GM12878 (cell line): ENCODE measurements around the gene TAS2R41. TPM values are rescaled to one million over a fixed set of nuclear protein-coding genes. Genes with fewer than 3 reads are reported as not detected.

Source experiments
- ATAC-seq: fragments of 200-7000 bp; cut with Tn5 transposase; 3 replicates; pipeline ENCODE4 v1.9.1; 2020; ENCODE audit warnings: mild to moderate bottlenecking, moderate library complexity
- BruUV-seq: library from RNA; stranded (reverse); fragments of 400-500 nt; replicated peaks from 2 replicates; lab custom pipeline; 2021; lab: Mats Ljungman, UMichigan
- CTCF ChIA-PET: fragments of 300-600 bp; sonication (Branson Sonifier 250); formaldehyde crosslinking; extraction: SDS; loops from one replicate; lab custom pipeline; 2021; ENCODE audit warnings: inconsistent platforms; lab: Yijun Ruan, JAX
- POLR2A ChIA-PET: fragments of 350-600 bp; formaldehyde crosslinking; extraction: SDS; loops from one replicate; lab custom pipeline; 2021; ENCODE audit warnings: inconsistent platforms; lab: Charles Lee
- RAD21 ChIA-PET: fragments of 300-600 bp; sonication (Branson Sonifier 250); formaldehyde crosslinking; loops from one replicate; lab custom pipeline; 2023; ENCODE audit warnings: antibody characterized with exemption; ENCODE audit not compliant: unreplicated experiment; lab: Charles Lee
- SMC1A ChIA-PET: fragments of 300-600 bp; sonication (Branson Sonifier 250); formaldehyde crosslinking; loops from one replicate; lab custom pipeline; 2023; ENCODE audit not compliant: unreplicated experiment, uncharacterized antibody; lab: Charles Lee
- DNase-seq: peaks from one replicate; pipeline ENCODE4 v3.0.0-alpha.2; 2011; ENCODE audit warnings: low read depth, low spot score
- FAIRE-seq: peaks from 3 replicates; lab custom pipeline; 2011; peaks lifted over from hg19 to GRCh38; lab: Jason Lieb, UNC
- H2AFZ ChIP-seq: 2 replicates; pipeline ENCODE4 v1.6.0; 2011; ENCODE audit warnings: low read depth, low read length, control low read depth; ENCODE audit not compliant: control insufficient read depth
- H3K27ac ChIP-seq: 2 replicates; pipeline ENCODE4 v1.5.1; 2011; ENCODE audit warnings: control low read depth; ENCODE audit not compliant: control insufficient read depth, insufficient read depth
- H3K27me3 ChIP-seq, 2 experiments: replicated peaks in 1 of 2; 2 replicates each; pipeline versions ENCODE4 v1.6.0 to v1.6.1; 2011; ENCODE audit warnings: low read length in 1 of 2; ENCODE audit not compliant: control insufficient read depth in 2 of 2, insufficient read depth in 2 of 2
- H3K36me3 ChIP-seq, 2 experiments: 2 replicates each; pipeline ENCODE4 v1.5.1; 2011; ENCODE audit warnings: low read length in 1 of 2; ENCODE audit not compliant: control insufficient read depth in 2 of 2, insufficient read depth in 2 of 2
- H3K4me1 ChIP-seq: 2 replicates; pipeline ENCODE4 v1.6.1; 2011; ENCODE audit warnings: mild to moderate bottlenecking, low read length, moderate library complexity, mixed read lengths; ENCODE audit not compliant: control insufficient read depth, insufficient read depth
- H3K4me2 ChIP-seq: 2 replicates; pipeline ENCODE4 v1.6.0; 2011; ENCODE audit warnings: control low read depth; ENCODE audit not compliant: control insufficient read depth, insufficient read depth
- H3K4me3 ChIP-seq: fragments of 200-600 bp; sonication (generic); 2 replicates; pipeline ENCODE4 v1.5.1; 2016
- H3K79me2 ChIP-seq: 2 replicates; pipeline ENCODE4 v1.6.0; 2011; ENCODE audit warnings: low read length; ENCODE audit not compliant: control insufficient read depth, insufficient read depth
- H3K9ac ChIP-seq: 2 replicates; pipeline ENCODE4 v1.8.0; 2011; ENCODE audit warnings: low read length, control low read depth, mixed read lengths; ENCODE audit not compliant: control insufficient read depth, insufficient read depth
- H3K9me3 ChIP-seq: replicated peaks from 3 replicates; pipeline ENCODE4 v1.5.1; 2011; ENCODE audit warnings: mild to moderate bottlenecking, low read length; ENCODE audit not compliant: control insufficient read depth, insufficient read depth
- H4K20me1 ChIP-seq: 2 replicates; pipeline ENCODE4 v1.6.0; 2011; ENCODE audit not compliant: control insufficient read depth, insufficient read depth
- ASH2L ChIP-seq: fragments of 300-600, 200-600 bp; sonication (generic); IDR thresholded peaks from 2 replicates; pipeline ENCODE4 v1.6.1; 2017; ENCODE audit warnings: low read depth, mild to moderate bottlenecking, borderline replicate concordance
- CREB1 ChIP-seq: IDR thresholded peaks from 2 replicates; pipeline ENCODE4 v1.6.1; 2012; ENCODE audit warnings: low read depth, mild to moderate bottlenecking, inconsistent platforms
- ELK1 ChIP-seq: IDR thresholded peaks from 2 replicates; pipeline ENCODE4 v1.6.1; 2012; ENCODE audit warnings: low read depth, low read length, improper control_type of control experiment
- EZH2 ChIP-seq: IDR thresholded peaks from 2 replicates; pipeline ENCODE4 v1.6.1; 2012; ENCODE audit warnings: low read depth, mild to moderate bottlenecking, control low read depth, inconsistent platforms, low read length, borderline replicate concordance; ENCODE audit not compliant: control insufficient read depth
- HCFC1 ChIP-seq: fragments of 150-350 bp; IDR thresholded peaks from 2 replicates; pipeline ENCODE4 v1.6.1; 2014; ENCODE audit warnings: low read length
- HDAC6 ChIP-seq: fragments of 200-600 bp; sonication (generic); IDR thresholded peaks from one replicate; pipeline ENCODE4 v1.8.0; 2017; ENCODE audit warnings: antibody characterized with exemption; ENCODE audit not compliant: unreplicated experiment
- KLF5 ChIP-seq: fragments of 450-650 bp; IDR thresholded peaks from 2 replicates; pipeline ENCODE4 v1.6.1; 2014; ENCODE audit warnings: mild to moderate bottlenecking; ENCODE audit not compliant: partially characterized antibody
- LARP7 ChIP-seq: fragments of 450-650 bp; IDR thresholded peaks from 2 replicates; pipeline ENCODE4 v1.6.1; 2017; ENCODE audit warnings: mild to moderate bottlenecking
- MLLT1 ChIP-seq: fragments of 450-650 bp; IDR thresholded peaks from 2 replicates; pipeline ENCODE4 v1.6.1; 2016; ENCODE audit warnings: mild to moderate bottlenecking
- MTA2 ChIP-seq: fragments of 450-650 bp; IDR thresholded peaks from 2 replicates; pipeline ENCODE4 v1.6.1; 2016; ENCODE audit warnings: low read depth, mild to moderate bottlenecking, moderate library complexity
- MYB ChIP-seq: fragments of 150-350 bp; IDR thresholded peaks from 2 replicates; pipeline ENCODE4 v1.6.1; 2014; ENCODE audit warnings: mild to moderate bottlenecking, low read depth, low read length, borderline replicate concordance
- NFXL1 ChIP-seq: fragments of 450-650 bp; IDR thresholded peaks from 2 replicates; pipeline ENCODE4 v1.6.1; 2017; ENCODE audit warnings: antibody characterized with exemption, mild to moderate bottlenecking, borderline replicate concordance
- PAX5 ChIP-seq: IDR thresholded peaks from 2 replicates; pipeline ENCODE4 v1.6.1; 2011; ENCODE audit warnings: low read depth, low read length, borderline replicate concordance
- POU2F2 ChIP-seq: IDR thresholded peaks from 3 replicates; pipeline ENCODE4 v1.6.1; 2011; ENCODE audit warnings: low read depth, mild to moderate bottlenecking, low read length, borderline replicate concordance
- SUZ12 ChIP-seq: fragments of 200-600 bp; sonication (generic); IDR thresholded peaks from one replicate; pipeline ENCODE4 v1.6.1; 2018; ENCODE audit warnings: antibody characterized with exemption, mild to moderate bottlenecking; ENCODE audit not compliant: unreplicated experiment
- TARDBP ChIP-seq: IDR thresholded peaks from 2 replicates; pipeline ENCODE4 v1.6.1; 2016; ENCODE audit warnings: borderline replicate concordance
- TCF12 ChIP-seq: IDR thresholded peaks from 2 replicates; pipeline ENCODE4 v1.6.1; 2011; ENCODE audit warnings: low read depth, mild to moderate bottlenecking, low read length
- TCF7 ChIP-seq: IDR thresholded peaks from 2 replicates; pipeline ENCODE4 v1.6.1; 2014; ENCODE audit warnings: antibody characterized with exemption, borderline replicate concordance
- WGBS: methylation state at CpG from one replicate; pipeline ENCODE4 v1.1.6; 2016; ENCODE audit warnings: low lambda C conversion rate; ENCODE audit not compliant: insufficient replicate concordance, insufficient coverage; ENCODE audit errors: missing lambda C conversion rate; 5-methylcytosine and 5-hydroxymethylcytosine counted together
- in situ Hi-C: fragments of 300-500 bp; cut with MboI; formaldehyde crosslinking; loops from 9 replicates; pipeline ENCODE4 v1.14.3; 2018; ENCODE audit warnings: mixed read lengths
- intact Hi-C: fragments of 100-400 bp; cut with micrococcal nuclease; formaldehyde crosslinking; loops from one replicate; pipeline ENCODE4 v1.14.2; 2022; ENCODE audit not compliant: unreplicated experiment
- polyA plus RNA-seq, 11 experiments: library from polyadenylated mRNA; depleted of rRNA in 4 of 11; unstranded in 6 of 11; stranded (reverse) in 5 of 11; fragments of >200 nt; fragmentation: Nextera tagmentation in 4 of 11; fragmentation: Illumina TruSeq in 1 of 11; extraction: Ambion mirVana in 4 of 11; extraction: Trizol in 1 of 11; gene quantifications; 1 replicate in 1 of 11; 2 replicates in 10 of 11; pipeline versions ENCODE4 v1.2.1 to v1.2.3, GENCODE V29; 2011 to 2016; ENCODE audit warnings: inconsistent platforms in 2 of 11, missing spikeins in 2 of 11, low read depth in 1 of 11
- total RNA-seq, 4 experiments: library from RNA; depleted of rRNA in 3 of 4; stranded (reverse); fragments of >200 nt in 3 of 4; fragmentation: Illumina TruSeq in 1 of 4; extraction: Trizol in 1 of 4; gene quantifications; 2 replicates each; pipeline versions ENCODE4 v1.2.1 to v1.2.3, GENCODE V29; 2013 to 2021
- TF ChIP-seq, protein P1 (sequence below): fragments of 450-650 bp; IDR thresholded peaks from 2 replicates; pipeline ENCODE4 v1.6.1; 2018; ENCODE audit warnings: borderline replicate concordance, mild to moderate bottlenecking; ENCODE audit not compliant: partially characterized antibody

The TAS2R41 gene
- total and polyA plus RNA-seq, 10 of the 15 experiments (the other 5 are each of a cell fraction or from before 2014, with no cell fraction given), result not detected

GRCh38 chr7:143458681-143459080 lies 19.0 kb upstream of the TAS2R41 start (continued):
- TF ChIP-seq MYB, result no peak
- TF ChIP-seq MLLT1, result no peak
- no peak for TF ChIP-seq HCFC1
- no peak for TF ChIP-seq MTA2

DNA sequence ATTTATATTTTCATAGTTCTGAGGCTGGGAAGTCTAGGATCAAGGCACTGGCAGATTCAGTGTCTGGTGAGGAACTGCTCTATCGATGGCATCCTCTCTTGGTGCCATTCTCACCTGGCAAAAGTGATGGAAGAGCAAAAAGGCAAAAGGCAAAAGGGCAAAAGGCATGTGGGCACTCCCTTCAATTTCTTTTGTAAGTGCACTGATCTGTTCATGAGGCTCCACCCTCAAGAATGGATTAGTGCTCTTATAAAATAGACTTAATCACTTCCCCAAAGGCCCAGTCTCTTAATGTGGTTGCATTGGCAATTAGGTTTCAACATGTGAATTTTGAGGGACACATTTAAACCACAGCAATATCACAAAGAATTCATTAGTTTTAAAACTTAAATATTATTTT lies 18.3 kb upstream of the TAS2R41 start:
- no peak for ATAC-seq
- no TSS peak for BruUV-seq
- 13% methylated on average over 1 of the region's 1 CpG for whole genome bisulfite sequencing
- peaks cover 0 to 4% of the 10 kb centered on the region in 2 experiments; a peak in 1 of 4 replicates for H3K27me3 ChIP-seq
- H3K9me3 ChIP-seq, result no peaks in the 10 kb centered on the region; the same call in 2 of the 3 replicates
- ChIA-PET SMC1A (no interaction called here), POLR2A (no interaction called here), CTCF (no interaction called here), RAD21 (no interaction called here)
- in situ Hi-C loops (no loop called here), intact Hi-C loops (no loop called here)
- FAIRE-seq, result no peak
- H4K20me1 ChIP-seq, result no peaks in the 10 kb centered on the region
- H3K4me1 ChIP-seq, result no peaks in the 10 kb centered on the region
- no peak overlapping the region for H3K4me3 ChIP-seq
- no peak overlapping the region for H3K27ac ChIP-seq
- no peak overlapping the region for H3K9ac ChIP-seq
- no peaks in the 10 kb centered on the region for H3K79me2 ChIP-seq
- no peak for DNase-seq
- no peaks in the 10 kb centered on the region for H3K36me3 ChIP-seq
- no peak overlapping the region for H2AFZ ChIP-seq
- no peak overlapping the region for H3K4me2 ChIP-seq
- TF ChIP-seq TCF12 (no peak), KLF5 (no peak), SUZ12 (no peak), ASH2L (no peak), NFXL1 (no peak), ELK1 (no peak), HDAC6 (no peak), CREB1 (no peak), EZH2 (no peak), LARP7 (no peak), POU2F2 (no peak), TCF7 (no peak), PAX5 (no peak), TARDBP (no peak)
- TF ChIP-seq, protein P1, sequence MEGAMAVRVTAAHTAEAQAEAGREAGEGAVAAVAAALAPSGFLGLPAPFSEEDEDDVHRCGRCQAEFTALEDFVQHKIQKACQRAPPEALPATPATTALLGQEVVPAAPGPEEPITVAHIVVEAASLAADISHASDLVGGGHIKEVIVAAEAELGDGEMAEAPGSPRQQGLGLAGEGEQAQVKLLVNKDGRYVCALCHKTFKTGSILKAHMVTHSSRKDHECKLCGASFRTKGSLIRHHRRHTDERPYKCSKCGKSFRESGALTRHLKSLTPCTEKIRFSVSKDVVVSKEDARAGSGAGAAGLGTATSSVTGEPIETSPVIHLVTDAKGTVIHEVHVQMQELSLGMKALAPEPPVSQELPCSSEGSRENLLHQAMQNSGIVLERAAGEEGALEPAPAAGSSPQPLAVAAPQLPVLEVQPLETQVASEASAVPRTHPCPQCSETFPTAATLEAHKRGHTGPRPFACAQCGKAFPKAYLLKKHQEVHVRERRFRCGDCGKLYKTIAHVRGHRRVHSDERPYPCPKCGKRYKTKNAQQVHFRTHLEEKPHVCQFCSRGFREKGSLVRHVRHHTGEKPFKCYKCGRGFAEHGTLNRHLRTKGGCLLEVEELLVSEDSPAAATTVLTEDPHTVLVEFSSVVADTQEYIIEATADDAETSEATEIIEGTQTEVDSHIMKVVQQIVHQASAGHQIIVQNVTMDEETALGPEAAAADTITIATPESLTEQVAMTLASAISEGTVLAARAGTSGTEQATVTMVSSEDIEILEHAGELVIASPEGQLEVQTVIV, result no peak
